Measurements from ENCODE around the gene FHAD1.

Gene FHAD1

DNA sequence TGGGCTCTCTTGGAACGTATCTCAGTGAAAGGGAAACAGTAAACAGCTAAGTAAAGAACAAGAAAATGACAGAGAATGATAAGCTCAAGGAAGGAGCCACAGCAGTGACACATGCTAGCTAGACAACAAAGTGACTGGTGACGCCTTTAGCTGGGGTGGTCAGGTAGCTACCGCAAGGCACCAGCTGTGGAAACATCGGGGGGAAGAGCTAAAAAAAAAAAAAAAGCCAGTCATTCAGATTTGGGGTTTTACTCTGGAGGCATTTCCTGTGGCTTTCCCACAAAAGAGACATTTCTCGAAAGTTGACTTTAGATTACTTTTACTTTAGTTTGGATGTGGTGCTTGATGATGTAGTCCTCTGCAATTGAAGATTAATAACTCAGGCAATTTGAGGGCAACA, 2.1 kb downstream of the FHAD1 start:
- DNase-seq: no peak

DNA sequence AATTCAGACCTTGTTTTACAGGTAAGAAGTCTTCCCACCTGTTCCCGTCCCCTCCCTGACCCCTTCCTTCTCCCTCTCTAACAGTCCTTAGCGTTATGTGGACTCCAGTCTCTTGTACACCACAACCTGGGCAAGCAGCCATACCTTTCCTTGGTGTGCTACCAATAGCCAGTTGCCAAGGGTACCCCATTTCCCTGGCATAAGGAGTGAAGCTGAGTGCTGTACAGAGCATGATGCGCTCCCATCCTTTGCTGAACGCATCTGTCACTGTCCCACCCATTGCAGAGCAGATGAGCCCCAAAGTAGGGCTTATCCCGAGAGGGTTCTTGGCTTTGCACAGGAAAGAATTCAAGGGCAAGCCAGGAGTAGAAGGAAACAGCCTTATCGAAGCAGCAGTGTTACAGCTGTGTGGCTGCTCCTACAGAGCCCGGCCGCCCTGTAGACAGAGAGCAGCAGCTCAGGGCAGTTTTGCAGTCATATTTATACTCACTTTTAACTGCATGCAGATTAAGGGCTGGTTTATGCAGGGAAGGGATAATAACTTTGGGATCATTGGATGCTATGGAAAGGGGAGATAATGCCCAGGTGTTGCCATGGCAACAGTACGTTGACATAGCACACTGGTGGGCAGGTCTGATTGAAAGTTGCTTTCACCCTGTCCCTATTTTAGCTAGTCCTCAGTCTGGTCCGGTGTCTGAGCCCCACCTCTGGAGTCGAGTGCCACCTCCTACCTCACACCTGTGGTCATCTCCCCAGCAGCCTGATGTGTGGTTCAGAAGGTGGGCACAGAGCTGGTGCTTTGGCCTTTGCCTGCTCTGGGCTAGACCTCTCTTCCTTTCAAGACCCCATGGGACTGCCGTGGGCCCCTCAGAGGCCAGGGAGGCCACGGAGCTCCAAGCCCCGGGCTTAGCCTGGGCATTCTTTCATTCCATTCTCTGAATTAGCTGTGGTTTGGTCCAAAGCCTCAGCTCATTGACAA, 5.1 kb downstream of the FHAD1 start:
- no peak for DNase-seq

DNA sequence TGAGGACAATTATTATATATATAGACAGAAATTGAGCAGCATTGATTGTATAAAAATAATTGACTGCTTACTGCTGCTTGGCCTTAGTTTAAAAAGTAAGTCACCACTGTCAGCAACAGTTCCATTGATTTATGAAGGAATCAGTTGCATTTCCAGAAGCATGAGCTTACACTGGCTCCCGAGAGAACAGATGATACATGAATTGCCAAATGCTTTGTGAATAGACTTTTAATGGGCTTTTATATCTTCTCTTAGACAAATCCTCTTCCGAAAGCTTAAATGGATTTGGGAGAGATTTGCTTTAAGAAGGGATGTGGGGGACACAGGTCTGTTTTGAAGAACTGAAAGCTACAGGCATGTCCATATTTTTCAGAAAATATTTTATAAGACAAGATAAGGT, 7.5 kb downstream of the FHAD1 start:
- DNase-seq: no peak

DNA sequence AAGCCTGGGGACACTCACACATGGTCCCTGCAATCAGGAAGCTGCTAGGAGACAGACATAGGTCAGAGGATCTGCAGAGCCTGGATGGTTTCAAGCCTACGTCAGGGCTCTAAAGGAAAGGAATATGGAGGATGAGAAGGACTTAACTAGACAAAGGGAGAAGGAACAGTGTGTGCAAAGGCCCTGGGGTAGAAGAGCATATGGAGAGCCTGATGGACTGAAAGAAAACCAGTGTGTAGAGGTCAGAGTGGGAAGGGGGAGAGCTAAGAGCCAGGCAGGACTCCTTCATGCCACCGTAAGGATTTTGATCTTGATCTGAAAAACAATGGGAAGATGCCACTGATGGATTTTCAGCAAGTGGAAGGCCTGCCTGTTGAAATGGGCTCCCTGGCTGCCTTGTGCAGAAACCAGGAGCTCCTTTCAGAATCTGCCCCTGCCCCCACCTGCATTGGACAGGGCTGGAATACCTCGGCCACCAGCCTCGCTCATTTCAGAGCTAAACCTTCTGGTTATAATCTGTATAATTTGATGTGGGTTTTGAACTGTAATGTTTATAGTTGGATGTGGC, 8.6 kb downstream of the FHAD1 start:
- DNase-seq: no peak

DNA sequence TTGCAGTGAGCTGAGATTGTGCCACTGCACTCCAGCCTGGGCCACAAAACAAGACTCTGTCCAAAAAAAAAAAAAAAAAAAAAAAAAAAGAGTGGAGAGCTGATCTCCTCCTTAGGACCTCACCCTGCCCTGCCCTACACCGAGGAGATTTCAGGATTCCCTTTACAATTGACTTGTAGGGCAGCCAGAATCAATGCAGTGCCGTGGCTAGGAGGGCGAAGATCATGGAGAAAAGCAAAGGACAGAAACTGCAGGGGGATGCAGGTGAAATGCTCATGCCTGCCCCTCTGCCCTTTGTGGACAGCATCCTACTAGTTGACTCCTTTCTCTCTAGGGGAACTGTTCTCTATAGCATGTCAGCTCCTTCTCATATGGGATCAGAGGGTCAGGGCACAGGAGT, 9.6 kb downstream of the FHAD1 start:
- DNase-seq: no peak

DNA sequence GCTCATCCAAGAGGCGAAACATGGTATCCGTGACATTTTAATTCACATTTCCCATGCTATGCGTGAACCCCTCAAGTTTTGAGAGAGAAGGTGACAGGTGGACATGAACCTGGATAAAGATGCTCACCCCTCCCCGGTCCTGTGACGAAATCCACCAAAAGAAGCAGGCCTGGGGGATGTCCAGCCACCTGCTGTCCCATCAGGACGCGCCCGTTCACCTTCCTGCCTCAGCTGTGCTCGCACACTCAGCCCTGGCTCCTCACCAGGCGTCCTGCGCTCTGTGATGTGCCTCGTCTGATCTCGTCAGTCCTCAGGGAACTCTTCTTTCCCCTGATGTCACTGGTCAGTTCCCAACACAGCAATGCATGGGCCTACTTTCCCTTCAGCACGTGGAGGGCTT, 10.3 kb downstream of the FHAD1 start:
- no peak for DNase-seq

DNA sequence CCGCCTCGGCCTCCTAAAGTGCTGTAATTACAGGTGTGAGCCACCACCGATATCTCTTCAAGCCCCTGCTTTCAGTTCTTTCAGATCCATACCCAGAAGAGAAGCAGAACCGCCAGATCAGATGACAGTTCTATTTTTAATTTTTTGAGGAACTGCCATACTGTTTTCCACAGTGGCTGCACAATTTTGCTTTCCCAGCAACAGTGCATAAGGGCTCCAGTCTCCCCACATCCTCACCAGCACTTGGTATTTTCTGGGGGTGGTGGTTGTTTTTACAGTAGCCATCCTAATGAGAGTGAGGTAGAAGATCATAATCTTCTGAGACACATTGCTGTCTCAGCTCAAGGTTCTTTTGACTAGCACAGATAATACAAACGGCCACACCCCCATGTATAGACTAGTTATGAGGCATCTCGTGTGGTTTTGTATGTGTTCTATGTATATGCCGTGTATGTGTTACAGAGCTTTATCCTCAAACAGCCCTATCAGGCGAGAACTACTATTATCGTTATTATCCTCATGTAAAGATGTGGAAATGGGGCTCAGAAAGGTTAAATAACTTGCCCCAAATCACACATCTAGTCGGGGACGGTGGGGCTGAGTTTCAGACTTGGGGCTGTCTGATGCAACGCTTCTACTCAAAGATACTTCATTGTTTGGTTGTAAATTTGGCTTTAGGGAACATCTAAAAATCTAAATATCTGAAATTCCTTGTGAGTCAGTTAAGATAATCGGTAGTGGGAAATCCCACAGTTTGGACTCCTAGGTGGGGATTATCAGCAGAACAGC, 12.0 kb downstream of the FHAD1 start:
- DNase-seq: no peak

DNA sequence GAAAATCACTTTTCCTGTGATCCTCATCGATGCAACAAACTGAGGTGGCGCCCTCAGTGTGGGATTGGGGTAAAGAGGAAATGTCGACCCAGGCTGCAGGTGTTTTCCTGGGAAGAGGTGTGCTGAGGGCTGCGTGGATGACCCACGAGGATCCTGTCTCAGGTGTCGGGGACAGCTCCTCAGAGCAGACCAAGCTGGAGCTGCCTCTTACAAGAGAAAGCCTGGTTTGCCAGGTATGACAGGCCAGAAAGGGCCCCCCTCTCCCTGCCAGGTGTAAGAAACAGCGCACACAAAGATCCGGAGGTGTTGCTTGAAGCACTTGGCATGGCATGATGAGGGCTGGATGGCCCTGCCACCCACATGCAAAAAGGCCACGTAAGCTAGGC, 12.6 kb downstream of the FHAD1 start:
- no peak for DNase-seq

DNA sequence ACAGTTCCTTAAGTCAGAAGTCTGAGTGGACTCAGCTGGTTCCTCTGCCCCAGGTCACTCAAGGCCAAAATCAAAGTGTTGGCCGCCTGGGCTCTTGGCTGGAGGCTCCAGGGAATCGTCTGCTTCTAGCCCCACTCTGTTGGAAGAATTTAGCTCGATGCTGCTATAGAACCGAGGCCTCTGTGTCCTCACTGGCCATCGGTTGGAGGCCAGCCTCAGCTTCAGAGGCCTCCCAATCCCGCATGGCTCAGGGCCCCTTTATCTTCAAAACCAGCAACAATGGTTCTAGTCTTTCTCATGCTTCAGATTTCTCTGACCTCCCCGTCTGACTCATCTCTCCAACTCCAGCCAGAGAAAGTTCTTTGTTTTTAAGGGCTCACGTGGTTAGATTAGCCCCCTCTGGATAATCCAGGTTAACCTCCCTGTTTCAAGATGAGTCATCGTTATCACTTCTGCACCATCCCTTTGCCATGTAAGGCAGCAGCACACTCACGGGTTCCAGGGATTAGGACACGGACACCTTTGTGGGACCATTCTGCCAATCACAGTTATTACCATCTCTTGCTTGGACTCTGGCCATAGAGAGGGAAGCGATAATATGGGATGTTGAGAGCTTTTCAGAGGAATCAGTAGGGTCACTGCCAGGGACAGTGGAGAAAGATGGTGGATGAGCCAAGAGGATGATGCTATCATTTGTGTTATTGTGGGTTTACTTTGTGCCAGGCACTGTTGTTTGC, 13.6 kb downstream of the FHAD1 start:
- no peak for DNase-seq

DNA sequence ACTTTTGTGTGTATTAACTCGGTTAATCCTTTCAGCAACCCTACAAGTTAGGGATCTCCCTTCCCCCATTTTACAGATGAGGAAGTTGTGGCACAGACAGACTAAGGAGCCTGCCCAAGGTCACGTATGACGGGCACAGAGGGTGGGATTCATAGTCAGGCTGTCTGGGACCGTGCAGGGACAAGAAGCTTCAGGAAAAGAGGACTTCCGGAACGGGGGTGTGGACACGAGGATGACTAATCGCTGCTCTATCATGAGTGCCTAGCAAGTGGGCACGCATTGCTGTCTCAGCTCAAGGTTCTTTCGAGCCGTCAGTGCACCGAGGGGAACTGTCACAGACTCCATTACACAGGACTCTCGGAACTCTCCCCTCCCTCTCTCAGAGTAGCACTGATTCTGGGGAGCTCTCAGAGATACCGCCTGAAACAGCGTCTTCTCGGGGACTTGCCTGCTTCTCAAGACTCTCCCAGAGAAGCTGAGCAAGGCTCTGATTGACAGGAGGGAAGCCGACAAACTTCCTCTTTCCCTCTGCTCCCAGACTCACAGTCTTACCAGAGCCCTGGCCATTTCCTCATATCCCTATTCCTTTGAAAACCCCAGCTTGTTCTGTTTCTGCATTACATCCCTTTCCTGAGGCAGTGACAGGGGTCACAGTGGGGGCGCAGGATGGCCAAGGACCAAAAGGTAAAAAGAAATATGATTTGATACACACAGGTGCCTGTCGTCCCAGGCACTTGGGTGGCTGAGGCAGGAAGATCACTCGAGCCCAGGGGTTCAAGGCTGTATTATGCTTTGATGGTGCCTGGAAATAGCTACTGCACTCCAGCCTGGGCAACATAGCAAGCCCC, 14.4 kb downstream of the FHAD1 start:
- no peak for DNase-seq

DNA sequence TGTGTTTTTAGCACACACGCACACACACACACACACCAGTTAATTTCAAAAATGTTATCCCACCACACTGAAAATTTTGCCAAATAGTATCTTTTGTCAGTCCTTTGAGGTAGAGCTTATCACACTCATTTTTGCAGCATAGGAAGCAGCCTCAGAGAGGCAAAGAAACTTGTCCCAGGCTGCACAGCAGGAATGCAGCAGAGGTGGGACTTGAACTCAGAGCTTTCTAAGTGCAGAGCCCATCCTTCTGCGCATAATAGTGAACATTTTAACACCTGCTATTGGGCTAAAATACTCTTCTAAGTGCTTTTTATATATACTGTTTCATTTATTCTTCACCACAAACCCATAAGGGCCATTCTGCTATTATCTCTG, 15.0 kb downstream of the FHAD1 start:
- DNase-seq: no peak

DNA sequence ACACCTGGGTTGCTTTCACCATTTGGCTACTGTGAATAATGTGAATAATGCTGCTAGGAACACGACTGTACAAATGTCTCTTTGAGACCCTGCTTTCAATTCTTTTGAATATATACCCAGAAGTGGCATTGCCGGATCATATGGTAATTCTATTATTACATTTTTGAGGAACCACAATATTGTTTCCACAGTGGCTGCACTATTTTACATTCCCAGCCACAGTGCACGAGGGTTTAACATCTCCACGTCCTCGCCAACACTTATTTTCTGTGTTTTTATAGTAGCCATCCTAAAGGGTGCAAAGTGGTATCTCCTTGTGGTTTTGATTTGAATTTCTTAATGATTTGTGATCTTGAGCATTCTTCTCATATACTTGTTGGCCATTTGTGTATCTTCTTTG, 15.7 kb downstream of the FHAD1 start:
- DNase-seq: no peak

DNA sequence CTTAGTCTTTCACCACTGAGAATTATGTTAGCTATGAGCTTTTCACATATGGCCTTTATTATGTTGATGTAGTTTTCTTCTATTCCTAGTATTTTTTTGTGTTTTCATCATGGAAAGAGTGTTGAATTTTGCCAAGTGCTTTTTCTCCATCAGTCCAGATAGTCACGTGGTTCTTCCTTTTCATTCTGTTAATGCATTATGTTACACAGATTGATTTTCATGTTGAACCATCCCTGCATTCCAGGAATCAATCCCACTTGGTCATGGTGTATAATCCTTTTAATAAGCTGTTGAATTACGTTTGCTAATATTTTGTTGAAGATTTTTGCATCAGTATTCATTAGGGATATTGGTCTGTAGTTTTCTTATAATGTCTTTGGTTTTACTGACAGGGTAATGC, 17.7 kb downstream of the FHAD1 start:
- no peak for DNase-seq

DNA sequence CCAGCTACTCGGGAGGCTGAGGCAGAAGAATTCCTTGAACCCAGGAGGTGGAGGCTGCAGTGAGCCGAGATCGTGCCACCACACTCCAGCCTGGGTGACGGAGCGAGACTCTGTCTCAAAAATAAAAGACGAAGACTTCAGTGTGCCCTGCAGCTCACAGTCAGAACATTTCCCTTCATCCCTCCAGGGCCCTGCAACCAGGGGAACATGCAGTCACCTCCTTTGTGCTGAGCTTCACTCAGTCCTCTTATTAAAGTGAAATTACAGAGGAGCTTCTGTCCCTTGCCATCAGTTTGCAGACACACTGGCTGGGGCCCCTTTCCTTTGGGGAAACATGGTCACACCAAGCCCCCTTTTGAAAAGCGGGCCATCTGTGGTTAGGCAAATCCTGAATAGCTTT, 24.2 kb downstream of the FHAD1 start:
- DNase-seq: no peak

DNA sequence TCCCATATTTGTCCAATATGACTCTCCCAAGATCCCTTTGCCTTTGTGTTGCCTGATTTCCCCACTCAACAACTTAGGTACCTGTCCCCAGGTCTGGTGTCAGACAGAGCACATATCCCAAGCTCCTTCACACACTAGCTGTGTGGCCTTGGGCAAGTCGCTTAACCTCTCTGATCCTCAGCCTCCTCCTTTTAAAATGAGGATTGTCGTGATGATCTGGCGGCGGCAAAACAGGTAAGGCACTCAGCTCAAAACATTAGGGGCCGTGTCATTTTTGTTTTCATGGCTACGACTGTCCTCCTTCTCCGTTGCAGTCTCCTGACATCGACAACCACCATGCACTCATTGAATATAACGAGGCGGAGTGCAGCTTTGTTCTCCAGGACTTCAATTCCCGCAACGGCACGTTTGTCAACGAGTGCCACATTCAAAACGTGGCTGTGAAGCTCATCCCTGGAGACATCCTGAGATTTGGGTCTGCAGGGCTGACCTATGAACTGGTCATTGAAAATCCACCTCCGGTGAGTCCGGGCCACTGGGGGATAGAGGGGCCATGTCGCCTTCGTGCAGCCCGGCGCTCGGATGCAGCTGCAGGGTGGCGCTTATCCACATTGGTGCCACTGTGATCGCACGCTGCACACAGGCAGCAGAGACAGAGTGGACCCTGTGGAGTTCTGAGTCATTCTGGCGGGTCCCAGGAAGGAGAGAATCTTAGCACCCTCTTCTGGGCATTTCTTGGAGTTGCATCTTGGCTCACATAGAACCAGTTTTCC, 25.2 kb downstream of the FHAD1 start:
- DNase-seq: peak; percentile 74

DNA sequence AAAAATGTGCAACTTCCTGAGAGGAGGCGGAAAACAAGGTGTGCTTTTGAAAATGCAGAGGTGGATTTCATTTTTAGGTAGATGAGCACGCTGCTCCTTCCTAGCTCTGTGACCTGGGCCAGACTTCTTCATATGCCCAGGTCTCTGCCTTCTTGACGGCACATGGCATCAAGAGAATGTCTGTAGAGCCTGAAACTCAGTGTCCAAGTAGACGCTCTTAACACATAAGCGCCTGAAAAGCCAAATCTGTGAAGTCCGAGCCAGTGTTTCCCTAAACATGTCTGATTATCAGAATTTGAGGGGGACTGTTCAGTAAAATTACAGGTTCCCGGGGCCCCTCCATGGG, 25.7 kb downstream of the FHAD1 start:
- no peak for DNase-seq

DNA sequence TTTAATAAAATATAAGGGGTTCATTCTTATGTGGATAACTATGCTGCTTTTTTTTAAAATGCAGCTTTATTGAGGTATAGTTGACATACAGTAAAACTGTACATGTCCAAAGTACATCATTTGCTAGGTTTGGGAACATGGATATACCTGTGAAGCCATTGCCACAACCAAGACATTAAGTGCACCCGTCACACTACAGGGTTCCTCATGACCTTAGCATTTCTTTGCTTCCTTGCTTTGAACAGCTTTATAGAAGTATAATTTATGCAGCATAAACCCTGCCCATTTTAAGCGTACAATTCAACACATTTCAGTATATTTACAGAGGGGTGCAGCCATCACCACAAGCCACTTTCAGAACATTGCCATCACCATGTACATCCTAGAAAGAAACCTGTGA, 26.3 kb downstream of the FHAD1 start:
- no peak for DNase-seq

DNA sequence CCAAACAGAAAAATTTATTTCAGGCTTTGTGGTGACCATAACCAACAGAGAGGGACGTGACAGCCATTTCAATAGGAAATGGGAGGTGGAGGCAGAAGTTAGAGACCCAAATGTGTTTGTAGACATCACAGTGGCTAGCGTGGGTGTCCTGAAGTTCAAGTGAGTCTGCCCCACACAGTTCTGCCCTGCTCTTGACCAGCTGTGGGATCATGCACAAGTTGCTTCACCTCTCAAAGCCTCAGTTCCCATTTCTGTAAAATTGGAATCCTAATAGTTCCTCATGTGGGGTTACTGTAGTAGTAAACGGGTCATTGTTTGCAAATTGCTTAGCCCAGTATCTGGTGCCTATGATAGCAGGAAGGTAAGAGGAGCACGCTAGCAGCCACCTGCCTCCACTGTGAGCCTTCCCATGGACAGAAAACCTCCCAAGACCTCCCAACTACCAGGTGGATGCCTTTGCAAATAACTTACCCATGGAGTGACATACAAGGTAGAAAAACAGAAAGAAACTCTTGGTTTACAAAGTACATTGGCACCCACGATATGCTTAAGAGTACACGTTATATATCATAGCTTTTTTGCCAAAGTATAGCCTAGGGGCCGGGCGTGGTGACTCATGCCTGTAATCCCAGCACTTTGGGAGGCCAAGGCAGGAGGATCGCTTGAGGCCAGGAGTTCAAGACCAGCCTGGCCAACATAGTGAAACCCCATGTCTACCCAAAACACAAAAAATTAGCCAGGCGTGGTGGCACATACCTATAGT, 29.1 kb downstream of the FHAD1 start:
- no peak for DNase-seq

DNA sequence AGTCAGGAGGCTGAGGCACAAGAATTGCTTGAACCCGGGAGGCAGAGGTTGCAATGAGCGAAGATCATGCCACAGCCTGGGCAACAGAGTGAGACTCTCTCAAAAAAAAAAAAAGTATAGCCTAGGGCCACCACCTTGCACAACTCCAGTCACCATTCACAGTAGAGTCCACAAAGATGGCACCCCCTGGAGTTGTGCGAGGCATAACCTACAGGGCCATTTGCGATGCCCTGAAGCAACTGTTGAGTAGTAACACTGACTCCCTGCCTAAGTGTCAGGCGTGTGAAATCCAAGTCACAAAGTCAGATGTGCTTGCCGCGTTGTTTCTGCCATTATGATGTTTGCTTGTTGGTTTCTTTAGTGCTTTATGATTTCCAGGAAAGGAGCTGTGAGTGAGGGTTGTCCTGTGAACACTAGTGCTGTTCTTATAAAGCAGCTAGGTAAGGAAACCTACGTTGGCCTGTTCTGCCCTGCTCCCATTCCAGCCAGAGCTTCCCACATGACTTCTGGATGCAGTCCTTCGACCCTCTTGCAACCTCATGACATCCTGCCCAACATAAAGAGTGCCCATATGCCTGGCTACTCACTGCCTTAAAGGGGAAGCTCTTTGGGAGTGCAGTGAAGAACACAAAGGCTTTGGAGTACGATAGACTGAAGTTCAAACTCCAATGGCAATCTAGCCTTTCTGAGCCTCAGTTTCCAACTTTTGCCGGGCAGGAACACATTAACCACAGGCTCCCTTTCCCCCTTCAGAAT, 29.8 kb downstream of the FHAD1 start:
- no peak for DNase-seq

DNA sequence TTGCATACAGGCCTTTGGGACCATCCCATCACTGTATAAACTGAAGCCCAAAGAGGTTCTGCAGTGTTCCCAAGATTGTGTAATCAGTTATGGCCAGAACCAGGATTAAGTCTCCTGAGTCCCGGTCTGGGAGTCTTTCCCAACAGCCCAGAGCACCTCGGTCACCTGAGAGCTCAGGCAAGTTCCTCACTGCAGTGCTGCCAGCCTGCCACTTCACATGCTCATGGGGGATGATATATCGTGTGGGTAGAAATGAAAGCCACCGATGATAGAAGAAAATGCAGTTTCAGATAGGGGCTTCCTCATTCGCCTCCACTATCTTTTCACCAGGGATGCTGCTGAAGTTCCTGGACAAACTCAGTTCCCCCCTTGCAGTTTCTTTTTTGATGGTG, 30.4 kb downstream of the FHAD1 start:
- no peak for DNase-seq
